ENCODE data around the gene HCFC2. TPM values are rescaled to one million over a fixed set of nuclear protein-coding genes. Genes with fewer than 3 reads are reported as not detected.
"Not testable (repeated sequence)": the region's sequence is repeated elsewhere in the genome, so short reads cannot be mapped to it uniquely, and the experiment has no call there.

HCFC2 gene
- polyA plus RNA-seq, 1 donor = 12.2 TPM

DNA sequence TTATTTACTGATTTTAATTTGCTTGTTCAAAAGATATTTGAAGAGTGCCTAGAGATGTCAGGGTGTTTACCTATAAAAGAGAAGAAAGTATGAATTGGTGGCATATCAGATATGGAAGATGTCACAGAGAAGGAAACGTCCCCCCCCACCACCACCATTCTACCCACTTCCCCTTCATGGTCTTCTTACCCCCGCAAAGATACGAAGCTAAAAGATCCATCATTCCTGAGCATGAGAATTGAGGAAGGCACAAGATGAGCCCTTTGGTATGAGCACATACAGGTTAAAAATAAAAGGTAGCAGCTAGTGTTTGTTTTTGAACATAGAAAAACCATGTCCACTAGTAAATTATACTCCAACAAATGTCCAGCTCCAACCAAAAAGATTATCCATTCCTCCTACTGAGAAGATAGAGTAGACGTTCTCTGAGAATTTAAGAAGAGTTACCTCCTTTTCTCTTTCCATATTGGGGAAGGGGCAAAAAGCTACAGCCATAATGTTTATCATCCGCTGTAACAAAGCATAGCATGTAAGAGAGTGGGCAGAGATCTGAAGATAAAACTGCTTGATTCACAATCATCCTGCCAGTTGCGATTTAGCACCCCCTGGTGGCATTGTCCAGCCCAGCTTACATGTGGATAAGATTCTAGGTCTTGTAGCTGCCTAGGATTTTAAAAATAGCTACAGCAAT, 44.6 kb downstream of the HCFC2 start:
- no peaks in the 10 kb centered on the region for H3K4me1 ChIP-seq (ENCODE audit: control insufficient read depth, insufficient read depth, low read length)
- no peak overlapping the region for H3K27ac ChIP-seq (ENCODE audit: low read length)
- no peaks in the 10 kb centered on the region for H3K27me3 ChIP-seq (ENCODE audit: control insufficient read depth, insufficient read depth, low read length)
- no CpG with 5 or more reads among the region's 6 CpGs for WGBS (ENCODE audit: insufficient coverage, low lambda C conversion rate)
- no peak overlapping the region for H3K4me3 ChIP-seq (ENCODE audit: low read length)
- peak; percentile 47 for DNase-seq
- no peaks in the 10 kb centered on the region for H3K9me3 ChIP-seq (ENCODE audit: control insufficient read depth, low read depth, low read length)
- no peaks in the 10 kb centered on the region for H3K36me3 ChIP-seq (ENCODE audit: control insufficient read depth, insufficient read depth, low read length)

- WGBS (ENCODE audit: insufficient coverage, low lambda C conversion rate) = no CpG with 5 or more reads among the region's 4 CpGs
- no peaks in the 10 kb centered on the region for H3K36me3 ChIP-seq (ENCODE audit: control insufficient read depth, insufficient read depth, low read length)
- H3K27me3 ChIP-seq (ENCODE audit: control insufficient read depth, insufficient read depth, low read length) = no peaks in the 10 kb centered on the region
- H3K4me1 ChIP-seq (ENCODE audit: control insufficient read depth, insufficient read depth, low read length) = no peaks in the 10 kb centered on the region
- H3K27ac ChIP-seq (ENCODE audit: low read length) = no peak overlapping the region
- H3K4me3 ChIP-seq (ENCODE audit: low read length) = no peak overlapping the region
- DNase-seq = no peak
- no peaks in the 10 kb centered on the region for H3K9me3 ChIP-seq (ENCODE audit: control insufficient read depth, low read depth, low read length)
Observed at GRCh38 chr12:104109446-104110271, 45.3 kb downstream of the HCFC2 start.

DNA sequence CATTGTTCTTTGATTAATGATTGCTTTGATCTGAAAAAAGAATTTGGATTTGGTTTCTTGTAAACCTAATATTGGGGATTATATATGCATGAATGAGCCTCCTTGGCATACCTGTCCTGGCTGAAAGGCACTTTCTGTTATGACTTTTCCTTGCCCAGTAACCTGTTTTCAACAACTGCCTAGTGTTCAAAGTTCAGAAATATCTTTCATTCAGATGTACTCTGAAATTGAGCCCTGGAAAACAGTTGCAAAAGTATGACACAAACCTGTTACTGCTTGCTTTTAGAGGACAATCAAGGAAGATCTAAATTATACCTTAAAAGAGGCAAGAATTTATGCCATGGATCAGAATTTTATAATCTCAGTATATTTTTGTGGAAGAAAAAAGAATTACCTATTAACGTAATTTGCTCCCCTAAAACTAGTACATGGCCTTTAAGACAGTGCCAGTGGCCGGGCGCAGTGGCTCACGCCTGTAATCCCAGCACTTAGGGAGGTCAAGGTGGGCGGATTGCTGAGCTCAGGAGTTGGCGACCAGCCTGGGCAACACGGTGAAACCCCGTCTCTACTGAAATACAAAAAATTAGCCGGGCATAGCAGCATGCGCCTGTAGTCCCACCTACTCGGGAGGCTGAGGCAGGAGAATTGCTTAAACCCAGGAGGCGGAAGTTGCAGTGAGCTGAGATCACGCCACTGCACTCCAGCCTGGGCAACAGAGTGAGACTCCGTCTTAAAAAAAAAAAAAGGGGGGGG, 50.7 kb downstream of the HCFC2 start:
- no CpG with 5 or more reads among the region's 14 CpGs for WGBS (ENCODE audit: insufficient coverage, low lambda C conversion rate)
- peak; percentile 15 to 60 for DNase-seq
- H3K9me3 ChIP-seq (ENCODE audit: control insufficient read depth, low read depth, low read length); H3K27me3 ChIP-seq (ENCODE audit: control insufficient read depth, insufficient read depth, low read length); H3K4me3 ChIP-seq (ENCODE audit: low read length); H3K27ac ChIP-seq (ENCODE audit: low read length); H3K4me1 ChIP-seq (ENCODE audit: control insufficient read depth, insufficient read depth, low read length): not testable (repeated sequence)
- peaks cover 16% of the 10 kb centered on the region for H3K36me3 ChIP-seq (ENCODE audit: control insufficient read depth, insufficient read depth, low read length)

DNA sequence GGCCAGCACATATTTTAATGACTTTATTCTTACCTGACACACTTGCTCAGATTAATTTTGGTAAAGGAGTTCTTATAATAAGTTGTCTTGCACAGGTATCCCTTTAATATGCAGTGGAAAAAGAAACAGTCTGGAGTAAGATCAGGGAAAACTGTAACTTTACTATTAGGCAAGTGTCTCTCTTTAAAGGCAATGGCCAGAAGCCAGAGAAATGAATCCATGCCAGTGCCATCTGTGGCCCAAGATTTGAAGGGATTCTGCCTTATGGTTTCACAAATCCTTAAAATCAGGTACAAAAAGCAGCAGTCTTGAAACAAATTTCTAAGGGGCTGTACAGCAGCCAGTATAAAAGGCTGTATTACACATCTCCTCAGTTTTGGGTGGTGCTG, 51.2 kb downstream of the HCFC2 start:
- Histone ChIP-seq H3K27me3 (ENCODE audit: control insufficient read depth, insufficient read depth, low read length) (no peaks in the 10 kb centered on the region), H3K4me1 (ENCODE audit: control insufficient read depth, insufficient read depth, low read length) (no peaks in the 10 kb centered on the region), H3K9me3 (ENCODE audit: control insufficient read depth, low read depth, low read length) (no peaks in the 10 kb centered on the region), H3K36me3 (ENCODE audit: control insufficient read depth, insufficient read depth, low read length) (peaks cover 19% of the 10 kb centered on the region), H3K4me3 (ENCODE audit: low read length) (no peak overlapping the region), H3K27ac (ENCODE audit: low read length) (no peak overlapping the region)
- DNase-seq = no peak

DNA sequence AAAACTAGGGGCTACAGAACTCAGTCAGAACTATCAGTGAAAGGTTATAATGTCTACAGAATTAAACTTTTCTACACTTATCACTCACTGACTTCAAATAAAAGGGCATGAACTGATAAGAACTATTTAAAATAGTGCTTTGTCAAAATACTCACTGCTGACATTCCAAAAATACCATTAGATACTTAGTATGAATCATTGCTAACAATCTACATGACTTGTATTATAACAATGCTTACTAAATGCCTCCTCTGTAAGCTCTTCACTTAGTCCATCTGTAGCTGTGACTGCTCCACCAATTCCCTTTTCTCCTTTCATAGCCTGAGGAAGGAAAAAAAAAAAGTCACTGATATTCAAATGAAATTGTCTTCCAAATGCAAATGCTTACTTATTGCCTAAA, 56.7 kb downstream of the HCFC2 start:
- Histone ChIP-seq H3K36me3 (ENCODE audit: control insufficient read depth, insufficient read depth, low read length) (peaks cover 40% of the 10 kb centered on the region), H3K27ac (ENCODE audit: low read length) (no peak overlapping the region)
- DNase-seq = no peak

DNA sequence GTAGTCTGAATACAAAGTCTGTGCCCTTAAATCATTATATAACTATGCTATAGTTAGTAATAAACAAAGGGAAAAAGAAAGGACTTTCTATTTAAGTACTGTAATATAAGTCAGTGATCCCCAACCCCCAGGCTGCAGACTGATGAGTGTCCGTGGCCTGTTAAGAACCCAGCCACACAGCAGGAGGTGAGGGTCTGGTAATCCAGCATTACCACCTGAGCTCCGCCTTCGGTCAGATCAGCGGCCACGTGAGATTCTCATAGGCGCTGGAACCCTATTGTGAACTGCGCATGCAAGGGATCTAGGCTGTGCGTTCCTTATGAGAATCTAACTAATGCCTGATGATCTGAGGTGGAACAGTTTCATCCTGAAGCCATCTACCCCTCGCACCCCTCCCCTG, 58.0 kb downstream of the HCFC2 start:
- 100% methylated on average over 1 of the region's 9 CpGs for WGBS (ENCODE audit: insufficient coverage, low lambda C conversion rate)
- Histone ChIP-seq H3K9me3 (ENCODE audit: control insufficient read depth, low read depth, low read length) (no peaks in the 10 kb centered on the region), H3K4me1 (ENCODE audit: control insufficient read depth, insufficient read depth, low read length) (no peaks in the 10 kb centered on the region), H3K27me3 (ENCODE audit: control insufficient read depth, insufficient read depth, low read length) (no peaks in the 10 kb centered on the region), H3K27ac (ENCODE audit: low read length) (no peak overlapping the region), H3K4me3 (ENCODE audit: low read length) (no peak overlapping the region), H3K36me3 (ENCODE audit: control insufficient read depth, insufficient read depth, low read length) (peaks cover 38% of the 10 kb centered on the region)
- DNase-seq = no peak

More for the DNA sequence above, 56.7 kb downstream of the HCFC2 start:
- Histone ChIP-seq H3K27me3 (ENCODE audit: control insufficient read depth, insufficient read depth, low read length) (no peaks in the 10 kb centered on the region), H3K4me3 (ENCODE audit: low read length) (no peak overlapping the region), H3K9me3 (ENCODE audit: control insufficient read depth, low read depth, low read length) (no peaks in the 10 kb centered on the region), H3K4me1 (ENCODE audit: control insufficient read depth, insufficient read depth, low read length) (no peaks in the 10 kb centered on the region)

DNA sequence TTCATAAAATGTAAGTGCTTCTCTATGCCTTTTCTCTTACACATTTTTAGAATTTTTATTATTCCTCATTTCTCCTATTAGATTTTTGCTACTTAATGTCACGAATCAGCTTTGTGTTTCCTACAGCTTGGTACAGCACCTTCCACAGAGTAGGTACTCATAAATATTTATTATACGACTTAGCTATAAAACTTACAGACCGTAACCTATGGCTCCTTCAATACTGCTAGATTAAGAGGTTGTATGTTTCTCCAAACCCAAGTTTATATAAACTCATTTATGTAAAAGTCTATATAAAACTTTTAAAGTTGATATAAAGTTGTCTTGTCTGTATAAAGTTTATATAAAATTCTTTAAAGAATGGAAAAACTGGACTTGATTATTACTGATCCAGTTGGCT, 62.2 kb downstream of the HCFC2 start:
- H3K4me3 ChIP-seq (ENCODE audit: low read length) = no peak overlapping the region
- DNase-seq = no peak
- no peaks in the 10 kb centered on the region for H3K9me3 ChIP-seq (ENCODE audit: control insufficient read depth, low read depth, low read length)
- no peaks in the 10 kb centered on the region for H3K4me1 ChIP-seq (ENCODE audit: control insufficient read depth, insufficient read depth, low read length)
- H3K36me3 ChIP-seq (ENCODE audit: control insufficient read depth, insufficient read depth, low read length) = peaks cover 45% of the 10 kb centered on the region
- H3K27me3 ChIP-seq (ENCODE audit: control insufficient read depth, insufficient read depth, low read length) = no peaks in the 10 kb centered on the region
- no CpG with 5 or more reads among the region's 3 CpGs for WGBS (ENCODE audit: insufficient coverage, low lambda C conversion rate)
- no peak overlapping the region for H3K27ac ChIP-seq (ENCODE audit: low read length)

GRCh38 chr12:104130760-104131159, 66.4 kb downstream of the HCFC2 start:
- Histone ChIP-seq H3K36me3 (ENCODE audit: control insufficient read depth, insufficient read depth, low read length) (peaks cover 50% of the 10 kb centered on the region), H3K4me1 (ENCODE audit: control insufficient read depth, insufficient read depth, low read length) (no peaks in the 10 kb centered on the region), H3K4me3 (ENCODE audit: low read length) (no peak overlapping the region), H3K27ac (ENCODE audit: low read length) (no peak overlapping the region), H3K9me3 (ENCODE audit: control insufficient read depth, low read depth, low read length) (no peaks in the 10 kb centered on the region), H3K27me3 (ENCODE audit: control insufficient read depth, insufficient read depth, low read length) (no peaks in the 10 kb centered on the region)
- DNase-seq = no peak
- WGBS (ENCODE audit: insufficient coverage, low lambda C conversion rate) = 100% methylated on average over 1 of the region's 2 CpGs

DNA sequence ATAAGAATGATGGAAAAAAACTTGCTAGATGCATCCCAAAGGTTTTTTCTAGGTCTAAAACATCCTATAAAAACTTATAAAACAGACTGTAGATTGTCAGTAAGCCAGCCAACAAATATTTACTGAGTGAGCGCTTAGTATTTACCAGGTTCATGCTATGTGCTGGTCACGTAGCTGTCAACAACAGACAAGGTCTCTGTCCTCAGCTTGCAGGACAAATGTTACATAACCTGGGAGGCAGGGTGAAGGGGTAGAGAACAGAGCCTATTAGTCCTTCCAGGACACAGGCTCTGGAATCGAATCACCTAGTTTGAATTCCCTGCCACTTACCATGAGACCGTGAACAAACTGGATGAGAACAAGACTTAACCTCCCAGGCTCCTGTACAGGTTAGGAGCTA, 67.3 kb downstream of the HCFC2 start:
- no CpG with 5 or more reads among the region's 4 CpGs for WGBS (ENCODE audit: insufficient coverage, low lambda C conversion rate)
- no peaks in the 10 kb centered on the region for H3K27me3 ChIP-seq (ENCODE audit: control insufficient read depth, insufficient read depth, low read length)
- peaks cover 8% of the 10 kb centered on the region for H3K4me1 ChIP-seq (ENCODE audit: control insufficient read depth, insufficient read depth, low read length)
- H3K4me3 ChIP-seq (ENCODE audit: low read length) = no peak overlapping the region
- peaks cover 49% of the 10 kb centered on the region for H3K36me3 ChIP-seq (ENCODE audit: control insufficient read depth, insufficient read depth, low read length)
- no peak overlapping the region for H3K27ac ChIP-seq (ENCODE audit: low read length)
- H3K9me3 ChIP-seq (ENCODE audit: control insufficient read depth, low read depth, low read length) = no peaks in the 10 kb centered on the region
- no peak for DNase-seq

DNA sequence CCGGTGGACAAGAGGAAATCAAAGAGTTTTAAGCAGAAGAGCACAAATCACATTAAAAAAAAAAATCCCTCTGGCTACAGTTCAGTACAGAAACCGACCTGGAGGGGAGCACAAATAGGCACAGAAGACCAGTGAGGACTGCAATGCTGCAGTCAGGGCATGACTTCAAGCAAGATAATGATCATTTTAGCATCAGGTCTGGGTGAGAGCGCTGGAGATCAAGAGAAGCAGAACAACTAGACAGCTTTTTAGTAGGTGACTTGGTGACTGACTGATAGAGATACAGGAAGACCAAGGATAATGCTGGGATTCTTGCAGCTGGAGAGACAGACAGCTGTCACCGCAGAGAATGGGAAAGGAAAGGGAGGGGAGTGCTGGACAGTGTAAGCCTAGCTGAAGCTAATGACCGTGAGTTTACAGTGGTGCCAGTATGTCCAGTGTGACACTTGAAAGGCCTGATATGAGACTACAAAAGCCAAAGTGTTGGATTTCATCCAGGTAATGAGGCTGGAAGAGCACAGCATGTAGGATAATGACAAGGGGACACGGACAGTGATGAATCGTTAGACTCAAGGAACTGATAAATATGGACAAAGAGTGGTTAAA, 68.1 kb downstream of the HCFC2 start:
- H3K9me3 ChIP-seq (ENCODE audit: control insufficient read depth, low read depth, low read length) = no peaks in the 10 kb centered on the region
- 76% methylated on average over 4 of the region's 7 CpGs for WGBS (ENCODE audit: insufficient coverage, low lambda C conversion rate)
- H3K4me3 ChIP-seq (ENCODE audit: low read length) = no peak overlapping the region
- H3K27me3 ChIP-seq (ENCODE audit: control insufficient read depth, insufficient read depth, low read length) = no peaks in the 10 kb centered on the region
- no peak overlapping the region for H3K27ac ChIP-seq (ENCODE audit: low read length)
- H3K4me1 ChIP-seq (ENCODE audit: control insufficient read depth, insufficient read depth, low read length) = peaks cover 9% of the 10 kb centered on the region
- peaks cover 46% of the 10 kb centered on the region for H3K36me3 ChIP-seq (ENCODE audit: control insufficient read depth, insufficient read depth, low read length)
- DNase-seq = no peak

All from large intestine (tissue), 3 donors.